K562 (cell line): ENCODE data around the gene UBE2O. TPM values are rescaled to one million over a fixed set of nuclear protein-coding genes. Genes with fewer than 3 reads are reported as not detected.

Source experiments
- ATAC-seq: fragments of 200-7000 bp; cut with Tn5 transposase; 3 replicates; pipeline ENCODE4 v1.9.1; 2020; ENCODE audit warnings: moderate library complexity
- BruUV-seq: library from RNA; stranded (reverse); fragments of 400-500 nt; replicated peaks from 2 replicates; lab custom pipeline; 2021; lab: Mats Ljungman, UMichigan
- CTCF ChIA-PET: fragments of 300-600 bp; formaldehyde crosslinking; extraction: SDS; loops from one replicate; lab custom pipeline; 2021; ENCODE audit warnings: low intra/inter-chr PET ratio; lab: Yijun Ruan, JAX
- POLR2A ChIA-PET: fragments of 300-600, 350-650 bp; sonication (Branson Sonifier 250); formaldehyde crosslinking; extraction: SDS; loops from one replicate; lab custom pipeline; 2021; ENCODE audit warnings: antibody characterized with exemption, inconsistent platforms; lab: Yijun Ruan, JAX
- DNase-seq, 4 experiments: peaks; one replicate each; pipeline versions ENCODE4 v3.0.0 to v3.0.0-alpha.2; 2011 to 2018; ENCODE audit warnings: low spot score in 3 of 4, mixed read lengths in 3 of 4; ENCODE audit errors: extremely low read depth in 1 of 4
- FAIRE-seq: peaks from 2 replicates; lab custom pipeline; 2011; peaks lifted over from hg19 to GRCh38; lab: Jason Lieb, UNC
- H2AFZ ChIP-seq: 2 replicates; pipeline ENCODE4 v1.6.0; 2011; ENCODE audit warnings: low read depth, low read length, control low read depth, inconsistent platforms
- H3K27ac ChIP-seq: fragments of 200-600 bp; 3 replicates; pipeline ENCODE4 v1.8.0; 2011; ENCODE audit warnings: low read depth, mild to moderate bottlenecking, control low read depth, inconsistent platforms, low read length, moderate library complexity, mixed read lengths; ENCODE audit errors: extremely low read depth
- H3K27me3 ChIP-seq, 2 experiments: fragments of 300-600 bp in 1 of 2; 2 replicates in 1 of 2; 3 replicates in 1 of 2; pipeline versions ENCODE4 v1.6.0 to v1.8.0; 2011; ENCODE audit warnings: inconsistent platforms in 2 of 2, low read length in 2 of 2, mild to moderate bottlenecking in 1 of 2, mixed read lengths in 1 of 2, moderate library complexity in 1 of 2; ENCODE audit not compliant: control insufficient read depth in 2 of 2, insufficient read depth in 2 of 2
- H3K36me3 ChIP-seq: fragments of 300-600 bp; 3 replicates; pipeline ENCODE4 v1.8.0; 2011; ENCODE audit warnings: mild to moderate bottlenecking, low read length, inconsistent platforms; ENCODE audit not compliant: control insufficient read depth, insufficient read depth
- H3K4me1 ChIP-seq, 2 experiments: fragments of 200-600 bp in 1 of 2; replicated peaks in 1 of 2; 2 replicates in 1 of 2; 3 replicates in 1 of 2; pipeline versions ENCODE4 v1.5.1 to v1.8.0; 2011; ENCODE audit warnings: inconsistent platforms in 2 of 2, low read length in 2 of 2, mild to moderate bottlenecking in 1 of 2, mixed read lengths in 1 of 2, moderate library complexity in 1 of 2; ENCODE audit not compliant: control insufficient read depth in 2 of 2, insufficient read depth in 2 of 2
- H3K4me2 ChIP-seq: 2 replicates; pipeline ENCODE4 v1.6.1; 2011; ENCODE audit warnings: low read length, control low read depth, inconsistent platforms, mixed read lengths; ENCODE audit not compliant: insufficient read depth
- H3K4me3 ChIP-seq: fragments of 200-600 bp; sonication (generic), shearing (Covaris generic); 2 replicates; pipeline ENCODE4 v1.5.1; 2016; ENCODE audit warnings: control low read depth, inconsistent platforms
- H3K79me2 ChIP-seq: fragments of 200-600 bp; 3 replicates; pipeline ENCODE4 v1.8.0; 2011; ENCODE audit warnings: low read length, inconsistent platforms; ENCODE audit not compliant: control insufficient read depth, insufficient read depth
- H3K9ac ChIP-seq, 2 experiments: 2 replicates each; pipeline versions ENCODE4 v1.6.0 to v1.6.1; 2011; ENCODE audit warnings: low read depth in 2 of 2, low read length in 2 of 2, control low read depth in 1 of 2, inconsistent platforms in 1 of 2, mild to moderate bottlenecking in 1 of 2, mixed read lengths in 1 of 2; ENCODE audit not compliant: insufficient read depth in 1 of 2
- H3K9me1 ChIP-seq: one replicate; pipeline ENCODE4 v1.6.0; 2011; ENCODE audit warnings: inconsistent platforms, mild to moderate bottlenecking, low read length, moderate library complexity; ENCODE audit not compliant: control insufficient read depth, insufficient read depth
- H3K9me3 ChIP-seq: replicated peaks from 2 replicates; pipeline ENCODE4 v1.5.1; 2011; ENCODE audit warnings: low read depth, low read length, inconsistent platforms; ENCODE audit not compliant: control insufficient read depth, insufficient read depth
- H4K20me1 ChIP-seq: replicated peaks from 2 replicates; pipeline ENCODE4 v1.6.1; 2011; ENCODE audit warnings: low read length, inconsistent platforms, mixed read lengths; ENCODE audit not compliant: control insufficient read depth, insufficient read depth
- BRCA1 ChIP-seq, 2 experiments: fragments of 450-650 bp in 1 of 2; sonication (generic) in 1 of 2; formaldehyde crosslinking in 1 of 2; IDR thresholded peaks; 2 replicates each; pipeline versions ENCODE4 v1.5.0 to v1.6.1; 2017 to 2020; ENCODE audit warnings: mild to moderate bottlenecking in 1 of 2, missing genetic modification reagents in 1 of 2
- MCM7 ChIP-seq, 2 experiments: fragments of 450-650 bp; IDR thresholded peaks; 2 replicates each; pipeline ENCODE4 v1.6.1; 2016 to 2018
- NFXL1 ChIP-seq: fragments of 450-650 bp; formaldehyde crosslinking; IDR thresholded peaks from 2 replicates; pipeline ENCODE4 v1.4.0; 2021; ENCODE audit warnings: mild to moderate bottlenecking
- NR2C1 ChIP-seq, 2 experiments: fragments of 450-650 bp; IDR thresholded peaks; 2 replicates each; pipeline ENCODE4 v1.6.1; 2017; ENCODE audit warnings: mild to moderate bottlenecking in 2 of 2, antibody characterized with exemption in 1 of 2, inconsistent platforms in 1 of 2, missing compliant biosample characterization in 1 of 2, missing genetic modification characterization in 1 of 2
- POLR2G ChIP-seq: fragments of 200-400 bp; formaldehyde crosslinking; IDR thresholded peaks from 2 replicates; pipeline ENCODE4 v1.6.1; 2017; ENCODE audit warnings: low read depth, mild to moderate bottlenecking, antibody characterized with exemption, low read length, moderate library complexity
- ZNF561 ChIP-seq: fragments of 450-650 bp; formaldehyde crosslinking; conservative IDR thresholded peaks from 2 replicates; pipeline ENCODE4 v1.4.0; 2020; ENCODE audit warnings: mild to moderate bottlenecking, moderate library complexity
- WGBS: fragments of 100-300 bp; shearing (Covaris generic); methylation state at CpG from one replicate; pipeline ENCODE4 v1.1.6; 2016; ENCODE audit warnings: low coverage, mixed read lengths; ENCODE audit not compliant: insufficient coverage; ENCODE audit errors: missing lambda C conversion rate; 5-methylcytosine and 5-hydroxymethylcytosine counted together
- in situ Hi-C: fragments of 300-500 bp; cut with MboI; formaldehyde crosslinking; loops from 4 replicates; pipeline ENCODE4 v1.15.0; 2018; ENCODE audit warnings: inconsistent platforms, mixed read lengths
- intact Hi-C: fragments of 100-400 bp; cut with micrococcal nuclease; formaldehyde crosslinking; loops from 2 replicates; pipeline ENCODE4 v1.14.2; 2022
- polyA plus RNA-seq, 8 experiments: library from polyadenylated mRNA; depleted of rRNA in 4 of 8; stranded (reverse) in 5 of 8; unstranded in 3 of 8; fragments of >200 nt; fragmentation: Nextera tagmentation in 2 of 8; fragmentation: Illumina TruSeq in 1 of 8; extraction: Ambion mirVana in 2 of 8; extraction: Trizol in 1 of 8; gene quantifications; 2 replicates each; pipeline versions ENCODE4 v1.2.1 to v1.2.3, GENCODE V29; 2011 to 2014; ENCODE audit warnings: inconsistent platforms in 1 of 8, missing spikeins in 1 of 8
- total RNA-seq, 7 experiments: library from RNA; depleted of rRNA in 6 of 7; stranded (reverse); fragments of >200 nt in 6 of 7; fragmentation: Illumina TruSeq in 2 of 7; extraction: Trizol in 2 of 7; gene quantifications; 2 replicates each; pipeline versions ENCODE4 v1.2.1 to v1.2.3, GENCODE V29; 2011 to 2021; ENCODE audit warnings: low replicate concordance in 1 of 7
- TF ChIP-seq, protein P1 (sequence below), 3 experiments: fragments of 200-800 bp in 1 of 3; fragments of 250-450 bp in 1 of 3; fragments of 450-650 bp in 1 of 3; sonication (Bioruptor Pico) in 1 of 3; sonication (Bioruptor generic) in 1 of 3; formaldehyde crosslinking in 1 of 3; IDR thresholded peaks; 2 replicates each; pipeline versions ENCODE4 v1.6.1 to v1.8.0; 2016 to 2022; ENCODE audit warnings: mild to moderate bottlenecking in 2 of 3, missing genetic modification characterization in 2 of 3, missing compliant biosample characterization in 1 of 3, moderate library complexity in 1 of 3
- TF ChIP-seq, protein P2 (sequence below): sonication (generic); formaldehyde crosslinking; IDR thresholded peaks from 2 replicates; pipeline ENCODE4 v1.8.0; 2022; ENCODE audit warnings: missing genetic modification reagents, mild to moderate bottlenecking, moderate library complexity, borderline replicate concordance
- TF ChIP-seq, protein P3 (sequence below): fragments of 450-650 bp; formaldehyde crosslinking; IDR thresholded peaks from 2 replicates; pipeline ENCODE4 v1.4.0; 2022; ENCODE audit warnings: mild to moderate bottlenecking, moderate library complexity
- TF ChIP-seq, protein P4 (sequence below): fragments of 250-450 bp; sonication (Bioruptor Pico); IDR thresholded peaks from 2 replicates; pipeline ENCODE4 v1.4.0; 2020; ENCODE audit warnings: mild to moderate bottlenecking, moderate library complexity, borderline replicate concordance
- TF ChIP-seq, protein P5 (sequence below): sonication (generic); formaldehyde crosslinking; IDR thresholded peaks from 2 replicates; pipeline ENCODE4 v1.8.0; 2022; ENCODE audit warnings: mild to moderate bottlenecking, missing genetic modification reagents

UBE2O gene
- total and polyA plus RNA-seq, 9 of the 15 experiments (the other 6 are each of a cell fraction or from before 2014, with no cell fraction given), result 1.6 to 39.7 (median 13.3) TPM

DNA sequence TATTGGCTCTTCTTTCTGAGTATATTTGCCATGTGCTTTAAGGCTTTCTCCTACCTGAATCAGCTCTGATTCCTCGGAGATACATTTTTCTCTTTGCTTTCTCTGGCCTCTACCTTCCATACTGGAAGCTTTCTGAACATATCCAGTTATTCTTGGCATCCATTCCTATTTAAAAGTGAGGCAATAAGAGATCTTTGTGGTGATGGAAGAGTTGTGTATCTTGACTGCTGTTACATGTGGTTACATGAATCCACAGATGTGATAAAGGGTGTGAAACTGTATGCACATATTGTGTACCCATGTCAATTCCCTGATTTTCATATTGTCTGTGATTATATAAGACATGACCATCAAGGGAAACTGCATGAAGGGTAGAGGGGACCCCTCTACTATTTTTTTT is 24.4 kb downstream of the UBE2O start:
- no peak overlapping the region for H3K27ac ChIP-seq
- H3K9me1 ChIP-seq, result no peaks in the 10 kb centered on the region
- no peak overlapping the region for H2AFZ ChIP-seq
- no peak overlapping the region for H3K4me2 ChIP-seq
- FAIRE-seq (no peak), ATAC-seq (no peak), DNase-seq (no peak)
- peaks cover 16% of the 10 kb centered on the region for H4K20me1 ChIP-seq
- in situ Hi-C loops (no loop called here), intact Hi-C loops (no loop called here)
- H3K27me3 ChIP-seq, result no peaks in the 10 kb centered on the region
- WGBS, result 86% methylated on average over 1 of the region's 1 CpG
- ChIA-PET CTCF (no interaction called here), POLR2A (interaction anchor here (0.6 to 1.6 kb wide), 4 partner anchors 9 to 198 kb away, joined by 3 to 4 read pairs (median 4); no protein-coding TSS in a partner anchor)
- peaks cover 50% of the 10 kb centered on the region for H3K79me2 ChIP-seq
- no peaks in the 10 kb centered on the region for H3K9me3 ChIP-seq
- BruUV-seq, result no TSS peak
- H3K36me3 ChIP-seq, result no peaks in the 10 kb centered on the region; the same call in 2 of the 3 replicates
- H3K4me1 ChIP-seq, result no peaks in the 10 kb centered on the region; a peak in 2 of 5 replicates
- no peak overlapping the region for H3K9ac ChIP-seq
- no peak overlapping the region for H3K4me3 ChIP-seq
- TF ChIP-seq ZNF561 (CRISPR knock-in tag), result no peak
- TF ChIP-seq, protein P1, sequence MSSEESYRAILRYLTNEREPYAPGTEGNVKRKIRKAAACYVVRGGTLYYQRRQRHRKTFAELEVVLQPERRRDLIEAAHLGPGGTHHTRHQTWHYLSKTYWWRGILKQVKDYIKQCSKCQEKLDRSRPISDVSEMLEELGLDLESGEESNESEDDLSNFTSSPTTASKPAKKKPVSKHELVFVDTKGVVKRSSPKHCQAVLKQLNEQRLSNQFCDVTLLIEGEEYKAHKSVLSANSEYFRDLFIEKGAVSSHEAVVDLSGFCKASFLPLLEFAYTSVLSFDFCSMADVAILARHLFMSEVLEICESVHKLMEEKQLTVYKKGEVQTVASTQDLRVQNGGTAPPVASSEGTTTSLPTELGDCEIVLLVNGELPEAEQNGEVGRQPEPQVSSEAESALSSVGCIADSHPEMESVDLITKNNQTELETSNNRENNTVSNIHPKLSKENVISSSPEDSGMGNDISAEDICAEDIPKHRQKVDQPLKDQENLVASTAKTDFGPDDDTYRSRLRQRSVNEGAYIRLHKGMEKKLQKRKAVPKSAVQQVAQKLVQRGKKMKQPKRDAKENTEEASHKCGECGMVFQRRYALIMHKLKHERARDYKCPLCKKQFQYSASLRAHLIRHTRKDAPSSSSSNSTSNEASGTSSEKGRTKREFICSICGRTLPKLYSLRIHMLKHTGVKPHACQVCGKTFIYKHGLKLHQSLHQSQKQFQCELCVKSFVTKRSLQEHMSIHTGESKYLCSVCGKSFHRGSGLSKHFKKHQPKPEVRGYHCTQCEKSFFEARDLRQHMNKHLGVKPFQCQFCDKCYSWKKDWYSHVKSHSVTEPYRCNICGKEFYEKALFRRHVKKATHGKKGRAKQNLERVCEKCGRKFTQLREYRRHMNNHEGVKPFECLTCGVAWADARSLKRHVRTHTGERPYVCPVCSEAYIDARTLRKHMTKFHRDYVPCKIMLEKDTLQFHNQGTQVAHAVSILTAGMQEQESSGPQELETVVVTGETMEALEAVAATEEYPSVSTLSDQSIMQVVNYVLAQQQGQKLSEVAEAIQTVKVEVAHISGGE (CRISPR knock-in tag; IDR thresholded peaks at IDR 0.05), result no peak
- TF ChIP-seq, protein P2, sequence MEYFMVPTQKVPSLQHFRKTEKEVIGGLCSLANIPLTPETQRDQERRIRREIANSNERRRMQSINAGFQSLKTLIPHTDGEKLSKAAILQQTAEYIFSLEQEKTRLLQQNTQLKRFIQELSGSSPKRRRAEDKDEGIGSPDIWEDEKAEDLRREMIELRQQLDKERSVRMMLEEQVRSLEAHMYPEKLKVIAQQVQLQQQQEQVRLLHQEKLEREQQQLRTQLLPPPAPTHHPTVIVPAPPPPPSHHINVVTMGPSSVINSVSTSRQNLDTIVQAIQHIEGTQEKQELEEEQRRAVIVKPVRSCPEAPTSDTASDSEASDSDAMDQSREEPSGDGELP (CRISPR knock-in tag), result no peak
- TF ChIP-seq POLR2G, result no peak
- no peak for TF ChIP-seq NFXL1 (CRISPR knock-in tag)
- TF ChIP-seq MCM7 (IDR thresholded peaks at IDR 0.05), result no peak
- TF ChIP-seq NR2C1 (IDR thresholded peaks at IDR 0.05), result no peak
- TF ChIP-seq NR2C1 (tag; IDR thresholded peaks at IDR 0.05), result no peak
- TF ChIP-seq, protein P3, sequence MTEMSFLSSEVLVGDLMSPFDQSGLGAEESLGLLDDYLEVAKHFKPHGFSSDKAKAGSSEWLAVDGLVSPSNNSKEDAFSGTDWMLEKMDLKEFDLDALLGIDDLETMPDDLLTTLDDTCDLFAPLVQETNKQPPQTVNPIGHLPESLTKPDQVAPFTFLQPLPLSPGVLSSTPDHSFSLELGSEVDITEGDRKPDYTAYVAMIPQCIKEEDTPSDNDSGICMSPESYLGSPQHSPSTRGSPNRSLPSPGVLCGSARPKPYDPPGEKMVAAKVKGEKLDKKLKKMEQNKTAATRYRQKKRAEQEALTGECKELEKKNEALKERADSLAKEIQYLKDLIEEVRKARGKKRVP (CRISPR knock-in tag), result no peak
- TF ChIP-seq, protein P4, sequence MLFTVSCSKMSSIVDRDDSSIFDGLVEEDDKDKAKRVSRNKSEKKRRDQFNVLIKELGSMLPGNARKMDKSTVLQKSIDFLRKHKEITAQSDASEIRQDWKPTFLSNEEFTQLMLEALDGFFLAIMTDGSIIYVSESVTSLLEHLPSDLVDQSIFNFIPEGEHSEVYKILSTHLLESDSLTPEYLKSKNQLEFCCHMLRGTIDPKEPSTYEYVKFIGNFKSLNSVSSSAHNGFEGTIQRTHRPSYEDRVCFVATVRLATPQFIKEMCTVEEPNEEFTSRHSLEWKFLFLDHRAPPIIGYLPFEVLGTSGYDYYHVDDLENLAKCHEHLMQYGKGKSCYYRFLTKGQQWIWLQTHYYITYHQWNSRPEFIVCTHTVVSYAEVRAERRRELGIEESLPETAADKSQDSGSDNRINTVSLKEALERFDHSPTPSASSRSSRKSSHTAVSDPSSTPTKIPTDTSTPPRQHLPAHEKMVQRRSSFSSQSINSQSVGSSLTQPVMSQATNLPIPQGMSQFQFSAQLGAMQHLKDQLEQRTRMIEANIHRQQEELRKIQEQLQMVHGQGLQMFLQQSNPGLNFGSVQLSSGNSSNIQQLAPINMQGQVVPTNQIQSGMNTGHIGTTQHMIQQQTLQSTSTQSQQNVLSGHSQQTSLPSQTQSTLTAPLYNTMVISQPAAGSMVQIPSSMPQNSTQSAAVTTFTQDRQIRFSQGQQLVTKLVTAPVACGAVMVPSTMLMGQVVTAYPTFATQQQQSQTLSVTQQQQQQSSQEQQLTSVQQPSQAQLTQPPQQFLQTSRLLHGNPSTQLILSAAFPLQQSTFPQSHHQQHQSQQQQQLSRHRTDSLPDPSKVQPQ (CRISPR knock-in tag), result no peak
- no peak for TF ChIP-seq BRCA1 (IDR thresholded peaks at IDR 0.05)
- TF ChIP-seq BRCA1 (CRISPR knock-in tag; IDR thresholded peaks at IDR 0.05), result no peak
- TF ChIP-seq, protein P5, sequence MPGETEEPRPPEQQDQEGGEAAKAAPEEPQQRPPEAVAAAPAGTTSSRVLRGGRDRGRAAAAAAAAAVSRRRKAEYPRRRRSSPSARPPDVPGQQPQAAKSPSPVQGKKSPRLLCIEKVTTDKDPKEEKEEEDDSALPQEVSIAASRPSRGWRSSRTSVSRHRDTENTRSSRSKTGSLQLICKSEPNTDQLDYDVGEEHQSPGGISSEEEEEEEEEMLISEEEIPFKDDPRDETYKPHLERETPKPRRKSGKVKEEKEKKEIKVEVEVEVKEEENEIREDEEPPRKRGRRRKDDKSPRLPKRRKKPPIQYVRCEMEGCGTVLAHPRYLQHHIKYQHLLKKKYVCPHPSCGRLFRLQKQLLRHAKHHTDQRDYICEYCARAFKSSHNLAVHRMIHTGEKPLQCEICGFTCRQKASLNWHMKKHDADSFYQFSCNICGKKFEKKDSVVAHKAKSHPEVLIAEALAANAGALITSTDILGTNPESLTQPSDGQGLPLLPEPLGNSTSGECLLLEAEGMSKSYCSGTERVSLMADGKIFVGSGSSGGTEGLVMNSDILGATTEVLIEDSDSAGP (CRISPR knock-in tag), result no peak
